H9 (cell line): ENCODE data around the gene ANKRD44. TPM values are rescaled to one million over a fixed set of nuclear protein-coding genes. Genes with fewer than 3 reads are reported as not detected.

Experiments used
- DNase-seq: peaks from one replicate; pipeline ENCODE4 v3.0.0-alpha.2; 2017
- H2AFZ ChIP-seq: one replicate; pipeline ENCODE4 v1.6.1; 2013; ENCODE audit warnings: mild to moderate bottlenecking, low read length, control low read depth, moderate library complexity
- H2AK5ac ChIP-seq: 2 replicates; pipeline ENCODE4 v1.6.1; 2013; ENCODE audit warnings: low read length, control low read depth, mixed read lengths; ENCODE audit not compliant: insufficient read length
- H2BK120ac ChIP-seq: one replicate; pipeline ENCODE4 v1.6.1; 2013; ENCODE audit warnings: low read depth, mild to moderate bottlenecking, low read length, control low read depth, inconsistent platforms; ENCODE audit not compliant: poor library complexity, severe bottlenecking
- H2BK12ac ChIP-seq: 2 replicates; pipeline ENCODE4 v1.6.1; 2013; ENCODE audit warnings: low read length, control low read depth, mixed read lengths, low read depth; ENCODE audit not compliant: insufficient read length
- H2BK15ac ChIP-seq: 2 replicates; pipeline ENCODE4 v1.6.1; 2013; ENCODE audit warnings: low read depth, low read length, control low read depth
- H2BK20ac ChIP-seq: one replicate; pipeline ENCODE4 v1.6.1; 2013; ENCODE audit warnings: low read depth, mild to moderate bottlenecking, low read length, control low read depth, inconsistent platforms; ENCODE audit not compliant: poor library complexity, severe bottlenecking
- H2BK5ac ChIP-seq: 2 replicates; pipeline ENCODE4 v1.6.1; 2013; ENCODE audit warnings: low read length, control low read depth, mixed read lengths; ENCODE audit not compliant: insufficient read length
- H3K14ac ChIP-seq: 2 replicates; pipeline ENCODE4 v1.6.1; 2013; ENCODE audit warnings: low read length, control low read depth; ENCODE audit not compliant: insufficient read depth
- H3K18ac ChIP-seq: 2 replicates; pipeline ENCODE4 v1.6.1; 2013; ENCODE audit warnings: low read depth, mild to moderate bottlenecking, mixed read lengths, low read length, control low read depth; ENCODE audit not compliant: insufficient read length
- H3K23ac ChIP-seq: 2 replicates; pipeline ENCODE4 v1.6.1; 2013; ENCODE audit warnings: low read length, control low read depth, mixed read lengths, low read depth; ENCODE audit not compliant: insufficient read length
- H3K23me2 ChIP-seq: 2 replicates; pipeline ENCODE4 v1.6.1; 2013; ENCODE audit warnings: low read depth, mild to moderate bottlenecking, mixed read lengths, low read length, control low read depth; ENCODE audit not compliant: insufficient read length, poor library complexity, severe bottlenecking
- H3K27ac ChIP-seq: 2 replicates; pipeline ENCODE4 v1.5.1; 2013; ENCODE audit warnings: low read length, control low read depth, mixed read lengths, low read depth; ENCODE audit not compliant: insufficient read length
- H3K27me3 ChIP-seq: 2 replicates; pipeline ENCODE4 v1.6.1; 2013; ENCODE audit warnings: low read length, control low read depth, inconsistent platforms; ENCODE audit not compliant: insufficient read depth
- H3K4ac ChIP-seq: 2 replicates; pipeline ENCODE4 v1.6.1; 2013; ENCODE audit warnings: low read depth, mild to moderate bottlenecking, control low read depth, inconsistent platforms, low read length, moderate library complexity
- H3K4me1 ChIP-seq: 2 replicates; pipeline ENCODE4 v1.6.1; 2013; ENCODE audit warnings: low read length, control low read depth, inconsistent platforms; ENCODE audit not compliant: insufficient read depth
- H3K4me2 ChIP-seq: 2 replicates; pipeline ENCODE4 v1.6.1; 2013; ENCODE audit warnings: low read length, control low read depth, mixed read lengths; ENCODE audit not compliant: insufficient read length, insufficient read depth
- H3K56ac ChIP-seq: 2 replicates; pipeline ENCODE4 v1.6.1; 2013; ENCODE audit warnings: low read depth, mild to moderate bottlenecking, mixed read lengths, low read length, control low read depth; ENCODE audit not compliant: insufficient read length
- H3K79me1 ChIP-seq: 2 replicates; pipeline ENCODE4 v1.6.1; 2013; ENCODE audit warnings: low read depth, mild to moderate bottlenecking, moderate library complexity, low read length, control low read depth, inconsistent platforms; ENCODE audit not compliant: insufficient read depth, poor library complexity, severe bottlenecking
- H3K79me2 ChIP-seq: 2 replicates; pipeline ENCODE4 v1.6.1; 2013; ENCODE audit warnings: low read length, control low read depth, inconsistent platforms; ENCODE audit not compliant: insufficient read depth
- H3K9ac ChIP-seq: 2 replicates; pipeline ENCODE4 v1.6.1; 2013; ENCODE audit warnings: low read length, control low read depth, mixed read lengths; ENCODE audit not compliant: insufficient read length; ENCODE audit errors: extremely low read depth
- H3K9me3 ChIP-seq: one replicate; pipeline ENCODE4 v1.6.1; 2013; ENCODE audit warnings: low read depth, low read length, inconsistent platforms; ENCODE audit not compliant: control insufficient read depth
- H3T11ph ChIP-seq: one replicate; pipeline ENCODE4 v1.6.1; 2013; ENCODE audit warnings: mild to moderate bottlenecking, low read length, control low read depth, inconsistent platforms
- H4K20me1 ChIP-seq: one replicate; pipeline ENCODE4 v1.6.1; 2013; ENCODE audit not compliant: control insufficient read depth, insufficient read length, insufficient read depth
- H4K5ac ChIP-seq: 2 replicates; pipeline ENCODE4 v1.6.1; 2013; ENCODE audit warnings: low read depth, mild to moderate bottlenecking, mixed read lengths, low read length, control low read depth; ENCODE audit not compliant: insufficient read length
- H4K8ac ChIP-seq: replicated peaks from 2 replicates; pipeline ENCODE4 v1.6.1; 2013; ENCODE audit warnings: low read length, control low read depth, mixed read lengths, low read depth; ENCODE audit not compliant: insufficient read length
- H4K91ac ChIP-seq: 2 replicates; pipeline ENCODE4 v1.6.1; 2013; ENCODE audit warnings: low read depth, mild to moderate bottlenecking, moderate library complexity, mixed read lengths, low read length, control low read depth; ENCODE audit not compliant: insufficient read length
- H3K27ac Mint-ChIP-seq, 3 experiments: 2 replicates in 2 of 3; 3 replicates in 1 of 3; pipeline ENCODE4 v1.8.0; 2020 to 2021; ENCODE audit warnings: mixed read lengths in 3 of 3, mild to moderate bottlenecking in 1 of 3, moderate library complexity in 1 of 3
- H3K27me3 Mint-ChIP-seq: 2 replicates; pipeline ENCODE4 v1.8.0; 2021; ENCODE audit warnings: low read depth, mild to moderate bottlenecking, moderate library complexity, mixed read lengths
- H3K36me3 Mint-ChIP-seq, 3 experiments: 2 replicates in 2 of 3; 3 replicates in 1 of 3; pipeline ENCODE4 v1.8.0; 2020 to 2021; ENCODE audit warnings: low read depth in 3 of 3, mixed read lengths in 3 of 3; ENCODE audit not compliant: insufficient read depth in 1 of 3
- H3K4me1 Mint-ChIP-seq, 2 experiments: 2 replicates each; pipeline ENCODE4 v1.8.0; 2020; ENCODE audit warnings: mixed read lengths in 2 of 2
- H3K4me3 Mint-ChIP-seq, 2 experiments: 2 replicates in 1 of 2; 3 replicates in 1 of 2; pipeline ENCODE4 v1.8.0; 2020 to 2021; ENCODE audit warnings: mild to moderate bottlenecking in 2 of 2, mixed read lengths in 2 of 2, moderate library complexity in 1 of 2
- H3K9me3 Mint-ChIP-seq, 2 experiments: 2 replicates in 1 of 2; 3 replicates in 1 of 2; pipeline ENCODE4 v1.8.0; 2020; ENCODE audit warnings: mild to moderate bottlenecking in 2 of 2, mixed read lengths in 2 of 2, moderate library complexity in 1 of 2
- WGBS: extraction: QIAGEN DNeasy Blood & Tissue Kit; methylation state at CpG from one replicate; pipeline ENCODE4 v1.1.7; 2013; ENCODE audit warnings: missing lambda C conversion rate, low lambda C conversion rate, mixed read lengths; ENCODE audit not compliant: insufficient read length; ENCODE audit errors: extremely low coverage; 5-methylcytosine and 5-hydroxymethylcytosine counted together
- total RNA-seq: library from RNA; stranded (reverse); gene quantifications from 2 replicates; pipeline ENCODE4 v1.2.1, GENCODE V29; 2021
- TF ChIP-seq, protein P1 (sequence below): fragments of 200-600 bp; sonication (generic); conservative IDR thresholded peaks from 3 replicates; pipeline ENCODE4 v1.8.0; 2021; ENCODE audit warnings: antibody characterized with exemption, mild to moderate bottlenecking

Gene ANKRD44
- total RNA-seq, 1 experiment from 2014 or later, result 1.9 TPM

DNA sequence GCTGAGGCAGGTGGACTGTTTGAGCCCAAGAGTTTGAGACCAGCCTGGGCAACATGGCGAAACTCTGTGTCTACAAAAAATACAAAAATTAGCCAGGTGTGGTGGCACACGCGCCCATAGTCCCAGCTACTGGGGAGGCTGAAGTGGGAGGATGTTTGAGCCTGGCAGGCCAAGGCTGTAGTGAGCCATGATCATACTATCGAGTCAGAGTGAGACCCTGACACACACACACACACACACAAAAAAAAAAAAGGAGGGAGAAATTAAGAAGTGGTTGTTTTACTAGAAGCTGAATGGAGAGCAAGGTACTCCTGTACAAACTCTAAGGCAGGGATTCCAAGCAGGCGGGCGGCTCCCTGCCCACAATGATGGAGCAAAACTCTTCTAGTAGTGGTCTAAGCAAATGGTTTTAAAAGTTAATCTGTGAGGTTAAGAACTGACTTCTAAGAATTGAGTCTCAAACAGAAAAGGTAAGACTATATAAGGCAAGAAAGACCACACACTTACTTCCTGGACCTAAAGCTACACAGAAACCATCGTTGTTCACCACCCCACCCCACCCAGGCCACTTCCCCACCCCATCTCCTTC lies 2.6 kb downstream of the ANKRD44 start:
- Mint-ChIP-seq H3K4me1 (peaks cover 10 to 11% of the 10 kb centered on the region in 2 experiments), H3K36me3 (no peaks in the 10 kb centered on the region), H3K27ac (no peak overlapping the region), H3K27me3 (peaks cover 46% of the 10 kb centered on the region), H3K9me3 (no peaks in the 10 kb centered on the region), H3K4me3 (no peak overlapping the region)
- Histone ChIP-seq H4K91ac (no peak overlapping the region), H2BK120ac (no peak overlapping the region), H3K27me3 (peaks cover 8% of the 10 kb centered on the region; the same call in 1 of the 2 replicates), H3K4me1 (no peaks in the 10 kb centered on the region), H3K79me2 (no peaks in the 10 kb centered on the region), H2AK5ac (no peak overlapping the region), H3K79me1 (no peaks in the 10 kb centered on the region), H3K56ac (no peak overlapping the region), H2BK12ac (no peak overlapping the region), H3K23me2 (peaks cover 11% of the 10 kb centered on the region), H4K5ac (no peak overlapping the region), H2AFZ (no peak overlapping the region), H3K27ac (no peak overlapping the region), H3K9ac (no peak overlapping the region), H3K23ac (no peak overlapping the region), H3K18ac (no peak overlapping the region), H4K8ac (no peak overlapping the region), H3K4ac (no peak overlapping the region), H3K4me2 (no peak overlapping the region), H2BK20ac (no peak overlapping the region), H3K9me3 (no peaks in the 10 kb centered on the region), H4K20me1 (no peaks in the 10 kb centered on the region), H2BK15ac (no peak overlapping the region), H2BK5ac (no peak overlapping the region), H3T11ph (no peak overlapping the region), H3K14ac (no peak overlapping the region)
- TF ChIP-seq, protein P1, sequence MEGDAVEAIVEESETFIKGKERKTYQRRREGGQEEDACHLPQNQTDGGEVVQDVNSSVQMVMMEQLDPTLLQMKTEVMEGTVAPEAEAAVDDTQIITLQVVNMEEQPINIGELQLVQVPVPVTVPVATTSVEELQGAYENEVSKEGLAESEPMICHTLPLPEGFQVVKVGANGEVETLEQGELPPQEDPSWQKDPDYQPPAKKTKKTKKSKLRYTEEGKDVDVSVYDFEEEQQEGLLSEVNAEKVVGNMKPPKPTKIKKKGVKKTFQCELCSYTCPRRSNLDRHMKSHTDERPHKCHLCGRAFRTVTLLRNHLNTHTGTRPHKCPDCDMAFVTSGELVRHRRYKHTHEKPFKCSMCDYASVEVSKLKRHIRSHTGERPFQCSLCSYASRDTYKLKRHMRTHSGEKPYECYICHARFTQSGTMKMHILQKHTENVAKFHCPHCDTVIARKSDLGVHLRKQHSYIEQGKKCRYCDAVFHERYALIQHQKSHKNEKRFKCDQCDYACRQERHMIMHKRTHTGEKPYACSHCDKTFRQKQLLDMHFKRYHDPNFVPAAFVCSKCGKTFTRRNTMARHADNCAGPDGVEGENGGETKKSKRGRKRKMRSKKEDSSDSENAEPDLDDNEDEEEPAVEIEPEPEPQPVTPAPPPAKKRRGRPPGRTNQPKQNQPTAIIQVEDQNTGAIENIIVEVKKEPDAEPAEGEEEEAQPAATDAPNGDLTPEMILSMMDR, result no peak
- no CpG with 5 or more reads among the region's 7 CpGs for WGBS
- no peak for DNase-seq
